Activated CD8-positive, alpha-beta T cell treated with anti-CD3 and anti-CD28 coated beads, Interleukin-2, amount 10 ng/mL, durations not matched to agents 7 days and 5 days (primary cell): ENCODE measurements around the gene CYB5A. TPM values are rescaled to one million over a fixed set of nuclear protein-coding genes. Genes with fewer than 3 reads are reported as not detected.

ENCODE experiments used
- ATAC-seq: fragments of 150-1000 bp; cut with Tn5 transposase; one replicate; pipeline ENCODE4 v1.10.0; 2021; ENCODE audit warnings: moderate library complexity
- CTCF ChIA-PET: fragments of 350-600 bp; sonication (Branson Sonifier 250); formaldehyde crosslinking; loops from one replicate; lab custom pipeline; 2021; ENCODE audit warnings: antibody characterized with exemption; lab: Charles Lee
- POLR2A ChIA-PET: fragments of 350-600 bp; sonication (Branson Sonifier 250); formaldehyde crosslinking; loops from one replicate; lab custom pipeline; 2021; ENCODE audit warnings: antibody characterized with exemption; lab: Charles Lee
- DNase-seq: peaks from one replicate; pipeline ENCODE4 v3.0.0-alpha.2; 2020
- H3K27ac Mint-ChIP-seq: one replicate; pipeline ENCODE4 v1.8.0; 2021; ENCODE audit warnings: mild to moderate bottlenecking, mixed read lengths
- H3K27me3 Mint-ChIP-seq: one replicate; pipeline ENCODE4 v1.8.0; 2021; ENCODE audit warnings: low read depth, mixed read lengths
- H3K36me3 Mint-ChIP-seq: one replicate; pipeline ENCODE4 v1.8.0; 2021; ENCODE audit warnings: low read depth, mixed read lengths
- H3K4me1 Mint-ChIP-seq: one replicate; pipeline ENCODE4 v1.8.0; 2021; ENCODE audit warnings: low read depth, mixed read lengths
- H3K4me3 Mint-ChIP-seq: one replicate; pipeline ENCODE4 v1.8.0; 2021; ENCODE audit warnings: mild to moderate bottlenecking, mixed read lengths
- H3K9me3 Mint-ChIP-seq: one replicate; pipeline ENCODE4 v1.8.0; 2022; ENCODE audit warnings: mixed read lengths; ENCODE audit not compliant: insufficient read depth
- total RNA-seq, 2 experiments: library from RNA; stranded (reverse); gene quantifications; one replicate each; pipeline ENCODE4 v1.2.3, GENCODE V29; 2021

Gene CYB5A
- total RNA-seq, 2 experiments from 2014 or later: 28.7 to 31.3 TPM

- Mint-ChIP-seq H3K36me3 (no peaks in the 10 kb centered on the region), H3K27ac (no peak overlapping the region), H3K9me3 (no peaks in the 10 kb centered on the region), H3K27me3 (peaks cover 30% of the 10 kb centered on the region), H3K4me3 (no peak overlapping the region), H3K4me1 (no peaks in the 10 kb centered on the region)
- no peak for DNase-seq
- CTCF ChIA-PET: no interaction called here
- POLR2A ChIA-PET: no interaction called here
- ATAC-seq: no peak
Measured at GRCh38 chr18:74239567-74239966, 52.2 kb downstream of the CYB5A start.

- Mint-ChIP-seq H3K4me1 (no peaks in the 10 kb centered on the region), H3K36me3 (no peaks in the 10 kb centered on the region), H3K27ac (no peak overlapping the region), H3K27me3 (peaks cover 13% of the 10 kb centered on the region), H3K4me3 (no peak overlapping the region), H3K9me3 (no peaks in the 10 kb centered on the region)
- ChIA-PET POLR2A (no interaction called here), CTCF (no interaction called here)
- no peak for ATAC-seq
- no peak for DNase-seq
Measured at GRCh38 chr18:74234326-74235171, 57.2 kb downstream of the CYB5A start.

GRCh38 chr18:74233933-74234325, 57.8 kb downstream of the CYB5A start:
- Mint-ChIP-seq H3K36me3 (no peaks in the 10 kb centered on the region), H3K27me3 (peaks cover 8% of the 10 kb centered on the region), H3K4me3 (no peak overlapping the region), H3K4me1 (no peaks in the 10 kb centered on the region), H3K9me3 (no peaks in the 10 kb centered on the region), H3K27ac (no peak overlapping the region)
- ChIA-PET CTCF (interaction anchor here (1.1 kb wide), 1 partner anchor 108 kb away, joined by 4 read pairs; no protein-coding TSS in a partner anchor), POLR2A (interaction anchor here (0.6 kb wide), 1 partner anchor 24 kb away, joined by 3 read pairs; no protein-coding TSS in a partner anchor)
- DNase-seq (no peak), ATAC-seq (no peak)

- ChIA-PET CTCF (no interaction called here), POLR2A (no interaction called here)
- DNase-seq (no peak), ATAC-seq (no peak)
- H3K4me3 Mint-ChIP-seq: no peak overlapping the region
- no peaks in the 10 kb centered on the region for H3K36me3 Mint-ChIP-seq
- H3K4me1 Mint-ChIP-seq: no peaks in the 10 kb centered on the region
- H3K27ac Mint-ChIP-seq: no peak overlapping the region
- peaks cover 2% of the 10 kb centered on the region for H3K27me3 Mint-ChIP-seq
- no peaks in the 10 kb centered on the region for H3K9me3 Mint-ChIP-seq
Measured at GRCh38 chr18:74230922-74231714, 60.6 kb downstream of the CYB5A start.

GRCh38 chr18:74229891-74230290, 61.9 kb downstream of the CYB5A start:
- POLR2A ChIA-PET: no interaction called here

GRCh38 chr18:74229005-74229404, 62.8 kb downstream of the CYB5A start:
- no peaks in the 10 kb centered on the region for H3K27me3 Mint-ChIP-seq
- no peak for DNase-seq
- H3K9me3 Mint-ChIP-seq: no peaks in the 10 kb centered on the region
- H3K4me1 Mint-ChIP-seq: no peaks in the 10 kb centered on the region
- CTCF ChIA-PET: no interaction called here
- POLR2A ChIA-PET: no interaction called here
- no peak overlapping the region for H3K27ac Mint-ChIP-seq
- no peak overlapping the region for H3K4me3 Mint-ChIP-seq
- no peaks in the 10 kb centered on the region for H3K36me3 Mint-ChIP-seq
- no peak for ATAC-seq

More at GRCh38 chr18:74229891-74230290, 61.9 kb downstream of the CYB5A start:
- H3K27ac Mint-ChIP-seq: no peak overlapping the region
- no peaks in the 10 kb centered on the region for H3K9me3 Mint-ChIP-seq
- no peak for DNase-seq
- H3K27me3 Mint-ChIP-seq: peaks cover 2% of the 10 kb centered on the region
- no peaks in the 10 kb centered on the region for H3K4me1 Mint-ChIP-seq
- no peaks in the 10 kb centered on the region for H3K36me3 Mint-ChIP-seq
- ATAC-seq: no peak
- H3K4me3 Mint-ChIP-seq: no peak overlapping the region
- CTCF ChIA-PET: no interaction called here

GRCh38 chr18:74228312-74228711, 63.5 kb downstream of the CYB5A start:
- Mint-ChIP-seq H3K27ac (no peak overlapping the region), H3K36me3 (no peaks in the 10 kb centered on the region), H3K4me3 (no peak overlapping the region), H3K4me1 (no peaks in the 10 kb centered on the region), H3K27me3 (no peaks in the 10 kb centered on the region), H3K9me3 (no peaks in the 10 kb centered on the region)
- ChIA-PET POLR2A (no interaction called here), CTCF (no interaction called here)
- ATAC-seq: no peak
- no peak for DNase-seq

GRCh38 chr18:74226666-74227065, 65.1 kb downstream of the CYB5A start:
- Mint-ChIP-seq H3K9me3 (no peaks in the 10 kb centered on the region), H3K36me3 (no peaks in the 10 kb centered on the region), H3K4me1 (no peaks in the 10 kb centered on the region), H3K27me3 (peaks cover 2% of the 10 kb centered on the region), H3K4me3 (no peak overlapping the region), H3K27ac (no peak overlapping the region)
- DNase-seq: no peak
- no peak for ATAC-seq
- POLR2A ChIA-PET: no interaction called here
- CTCF ChIA-PET: no interaction called here

GRCh38 chr18:74226156-74226555, 65.6 kb downstream of the CYB5A start:
- ATAC-seq (no peak), DNase-seq (no peak)
- POLR2A ChIA-PET: no interaction called here
- peaks cover 2% of the 10 kb centered on the region for H3K27me3 Mint-ChIP-seq
- H3K4me3 Mint-ChIP-seq: no peak overlapping the region
- H3K36me3 Mint-ChIP-seq: no peaks in the 10 kb centered on the region
- no peak overlapping the region for H3K27ac Mint-ChIP-seq
- CTCF ChIA-PET: no interaction called here
- H3K9me3 Mint-ChIP-seq: no peaks in the 10 kb centered on the region
- no peaks in the 10 kb centered on the region for H3K4me1 Mint-ChIP-seq

- no peaks in the 10 kb centered on the region for H3K4me1 Mint-ChIP-seq
- no peak overlapping the region for H3K27ac Mint-ChIP-seq
- DNase-seq: no peak
- no peaks in the 10 kb centered on the region for H3K9me3 Mint-ChIP-seq
- ATAC-seq: no peak
- peaks cover 2% of the 10 kb centered on the region for H3K27me3 Mint-ChIP-seq
- no peaks in the 10 kb centered on the region for H3K36me3 Mint-ChIP-seq
- ChIA-PET POLR2A (no interaction called here), CTCF (no interaction called here)
- H3K4me3 Mint-ChIP-seq: no peak overlapping the region
Measured at GRCh38 chr18:74225193-74225840, 66.4 kb downstream of the CYB5A start.

GRCh38 chr18:74222710-74223494, 68.9 kb downstream of the CYB5A start:
- no peaks in the 10 kb centered on the region for H3K4me1 Mint-ChIP-seq
- no peaks in the 10 kb centered on the region for H3K9me3 Mint-ChIP-seq
- H3K4me3 Mint-ChIP-seq: no peak overlapping the region
- peaks cover 2% of the 10 kb centered on the region for H3K27me3 Mint-ChIP-seq
- DNase-seq: no peak
- H3K36me3 Mint-ChIP-seq: no peaks in the 10 kb centered on the region
- H3K27ac Mint-ChIP-seq: no peak overlapping the region
- no peak for ATAC-seq
- POLR2A ChIA-PET: no interaction called here
- CTCF ChIA-PET: no interaction called here
